HEK293T (cell line): ENCODE measurements around the gene ZP2.
"Not testable (repeated sequence)": the region's sequence is repeated elsewhere in the genome, so short reads cannot be mapped to it uniquely, and the experiment has no call there.

Experiments used
- BHLHE40 ChIP-seq: fragments of 450-650 bp; IDR thresholded peaks from 2 replicates; pipeline ENCODE4 v1.6.1; 2016; ENCODE audit warnings: mild to moderate bottlenecking, moderate library complexity, borderline replicate concordance
- ELF4 ChIP-seq: fragments of 450-650 bp; IDR thresholded peaks from 2 replicates; pipeline ENCODE4 v1.6.1; 2017; ENCODE audit warnings: antibody characterized with exemption
- FOXM1 ChIP-seq: fragments of 450-650 bp; IDR thresholded peaks from 2 replicates; pipeline ENCODE4 v1.6.1; 2017; ENCODE audit warnings: mild to moderate bottlenecking, borderline replicate concordance
- HDGF ChIP-seq: fragments of 450-650 bp; IDR thresholded peaks from 2 replicates; pipeline ENCODE4 v1.6.1; 2017; ENCODE audit warnings: antibody characterized with exemption, borderline replicate concordance
- L3MBTL2 ChIP-seq: fragments of 450-650 bp; conservative IDR thresholded peaks from 2 replicates; pipeline ENCODE4 v1.6.1; 2016; ENCODE audit warnings: mild to moderate bottlenecking
- LEF1 ChIP-seq: fragments of 450-650 bp; IDR thresholded peaks from 2 replicates; pipeline ENCODE4 v1.6.1; 2017; ENCODE audit warnings: mild to moderate bottlenecking, borderline replicate concordance
- NFRKB ChIP-seq: fragments of 450-650 bp; IDR thresholded peaks from 2 replicates; pipeline ENCODE4 v1.6.1; 2016; ENCODE audit warnings: mild to moderate bottlenecking, moderate library complexity
- PKNOX1 ChIP-seq: fragments of 450-650 bp; IDR thresholded peaks from 2 replicates; pipeline ENCODE4 v1.6.1; 2016
- SP1 ChIP-seq: fragments of 450-650 bp; IDR thresholded peaks from 2 replicates; pipeline ENCODE4 v1.6.1; 2017
- SUZ12 ChIP-seq: fragments of 450-650 bp; IDR thresholded peaks from 2 replicates; pipeline ENCODE4 v1.6.1; 2016; ENCODE audit warnings: mild to moderate bottlenecking
- TARDBP ChIP-seq: fragments of 450-650 bp; IDR thresholded peaks from 2 replicates; pipeline ENCODE4 v1.6.1; 2016
- ZNF384 ChIP-seq: fragments of 450-650 bp; IDR thresholded peaks from 2 replicates; pipeline ENCODE4 v1.6.1; 2016

GRCh38 chr16:21195330-21195729 is 16.0 kb downstream of the ZP2 start:
- TF ChIP-seq ZNF384, ELF4, SP1, NFRKB, PKNOX1, TARDBP, FOXM1, HDGF, BHLHE40, L3MBTL2, LEF1, SUZ12: not testable (repeated sequence)
